Stimulated activated CD8-positive, alpha-beta memory T cell treated with anti-CD3 and anti-CD28 coated beads, Interleukin-2, amount 100 ng/mL, for 48 hours (primary cell): ENCODE measurements around the gene NUDT19.
A peak's percentile ranks its signal among the peaks of the same experiment; 100 is the strongest.
"Not testable (repeated sequence)": the region's sequence is repeated elsewhere in the genome, so short reads cannot be mapped to it uniquely, and the experiment has no call there.

Source experiments
- DNase-seq, 2 donors: peaks; one replicate each; pipeline ENCODE4 v3.0.0-alpha.2; 2020; ENCODE audit warnings: low read depth in 2 of 2

NUDT19 gene

GRCh38 chr19:32691291-32691951 lies at the start of gene NUDT19:
NUDT19 (plus strand) TSS chr19:32691821; CDS start chr19:32691961, 140 bp downstream.
- peak; percentile 67 to 77 for DNase-seq

- DNase-seq: peak; percentile 35 to 44
Observed at GRCh38 chr19:32642771-32643170, 48.9 kb upstream of the NUDT19 start.

GRCh38 chr19:32646556-32646955 lies 45.1 kb upstream of the NUDT19 start:
- peak; percentile 18 to 32 for DNase-seq

GRCh38 chr19:32647361-32647760 lies 44.3 kb upstream of the NUDT19 start:
- DNase-seq: no peak

GRCh38 chr19:32649751-32650150 lies 41.9 kb upstream of the NUDT19 start:
- DNase-seq: no peak

GRCh38 chr19:32650671-32651070 lies 41.0 kb upstream of the NUDT19 start:
- no peak for DNase-seq

- DNase-seq: no peak
Observed at GRCh38 chr19:32651729-32652140, 39.9 kb upstream of the NUDT19 start.

- not testable (repeated sequence) for DNase-seq
Observed at GRCh38 chr19:32652331-32652730, 39.3 kb upstream of the NUDT19 start.

GRCh38 chr19:32652894-32653598 lies 38.6 kb upstream of the NUDT19 start:
- DNase-seq: no peak

GRCh38 chr19:32653599-32653915 lies 38.1 kb upstream of the NUDT19 start:
- no peak for DNase-seq

GRCh38 chr19:32656379-32656778 lies 35.2 kb upstream of the NUDT19 start:
- not testable (repeated sequence) for DNase-seq

- DNase-seq: no peak
Observed at GRCh38 chr19:32658075-32658474, 33.5 kb upstream of the NUDT19 start.

- no peak for DNase-seq
Observed at GRCh38 chr19:32658527-32658926, 33.1 kb upstream of the NUDT19 start.

GRCh38 chr19:32661318-32661717 lies 30.3 kb upstream of the NUDT19 start:
- DNase-seq: no peak

- DNase-seq: no peak
Observed at GRCh38 chr19:32662186-32662585, 29.4 kb upstream of the NUDT19 start.

GRCh38 chr19:32666084-32666483 lies 25.5 kb upstream of the NUDT19 start:
- no peak for DNase-seq

- DNase-seq: no peak
Observed at GRCh38 chr19:32669310-32669709, 22.3 kb upstream of the NUDT19 start.

GRCh38 chr19:32671883-32672593 lies 19.6 kb upstream of the NUDT19 start:
- no peak for DNase-seq

GRCh38 chr19:32672841-32673240 lies 18.8 kb upstream of the NUDT19 start:
- no peak for DNase-seq

GRCh38 chr19:32673573-32673972 lies 18.0 kb upstream of the NUDT19 start:
- DNase-seq: no peak

- DNase-seq: no peak
Observed at GRCh38 chr19:32674153-32674930, 17.3 kb upstream of the NUDT19 start.
